WTC11 (cell line): ENCODE results near the gene CEMIP. TPM values are rescaled to one million over a fixed set of nuclear protein-coding genes. Genes with fewer than 3 reads are reported as not detected.
A peak's percentile ranks its signal among the peaks of the same experiment; 100 is the strongest.

Experiments
- CBFB ChIP-seq: sonication (generic); formaldehyde crosslinking; IDR thresholded peaks from 2 replicates; pipeline ENCODE4 v1.8.1; 2022; ENCODE audit warnings: mild to moderate bottlenecking, low read depth, missing genetic modification reagents
- E2F1 ChIP-seq: sonication (generic); formaldehyde crosslinking; IDR thresholded peaks from 2 replicates; pipeline ENCODE4 v1.8.0; 2022; ENCODE audit warnings: mild to moderate bottlenecking, missing genetic modification reagents
- E2F5 ChIP-seq: sonication (generic); formaldehyde crosslinking; IDR thresholded peaks from 2 replicates; pipeline ENCODE4 v1.8.1; 2022; ENCODE audit warnings: mild to moderate bottlenecking, moderate library complexity, missing genetic modification reagents
- ERG ChIP-seq: fragments of 250-450 bp; sonication (Bioruptor Pico); IDR thresholded peaks from 2 replicates; pipeline ENCODE4 v1.8.0; 2021; ENCODE audit warnings: mild to moderate bottlenecking
- ESRRA ChIP-seq: sonication (generic); formaldehyde crosslinking; IDR thresholded peaks from 2 replicates; pipeline ENCODE4 v1.8.1; 2022; ENCODE audit warnings: mild to moderate bottlenecking, missing genetic modification reagents, borderline replicate concordance
- FOXJ3 ChIP-seq: sonication (generic); formaldehyde crosslinking; IDR thresholded peaks from 2 replicates; pipeline ENCODE4 v1.9.0; 2021; ENCODE audit warnings: missing genetic modification reagents, mild to moderate bottlenecking, borderline replicate concordance
- FOXK1 ChIP-seq: sonication (generic); formaldehyde crosslinking; IDR thresholded peaks from 2 replicates; pipeline ENCODE4 v1.8.0; 2022; ENCODE audit warnings: mild to moderate bottlenecking, moderate library complexity, missing genetic modification reagents
- FOXP1 ChIP-seq: sonication (generic); formaldehyde crosslinking; IDR thresholded peaks from 2 replicates; pipeline ENCODE4 v1.8.0; 2022; ENCODE audit warnings: missing genetic modification reagents, mild to moderate bottlenecking, moderate library complexity, borderline replicate concordance
- GABPB1 ChIP-seq: sonication (generic); formaldehyde crosslinking; IDR thresholded peaks from 2 replicates; pipeline ENCODE4 v1.8.1; 2023; ENCODE audit warnings: mild to moderate bottlenecking, missing genetic modification reagents
- GTF2I ChIP-seq: fragments of 250-450 bp; sonication (Bioruptor Pico); conservative IDR thresholded peaks from 2 replicates; pipeline ENCODE4 v1.4.0; 2021; ENCODE audit warnings: mild to moderate bottlenecking
- MYBL2 ChIP-seq: sonication (generic); formaldehyde crosslinking; IDR thresholded peaks from 2 replicates; pipeline ENCODE4 v1.8.1; 2023; ENCODE audit warnings: mild to moderate bottlenecking, moderate library complexity, missing genetic modification reagents
- NR1H2 ChIP-seq: sonication (generic); formaldehyde crosslinking; IDR thresholded peaks from 2 replicates; pipeline ENCODE4 v1.9.0; 2021; ENCODE audit warnings: mild to moderate bottlenecking, moderate library complexity, missing genetic modification reagents
- NR3C1 ChIP-seq: sonication (generic); formaldehyde crosslinking; conservative IDR thresholded peaks from 2 replicates; pipeline ENCODE4 v1.8.1; 2023; ENCODE audit warnings: low read depth, mild to moderate bottlenecking, missing genetic modification reagents
- PRDM15 ChIP-seq: sonication (generic); formaldehyde crosslinking; IDR thresholded peaks from 2 replicates; pipeline ENCODE4 v1.8.0; 2022; ENCODE audit warnings: missing genetic modification reagents
- SMAD3 ChIP-seq: sonication (generic); formaldehyde crosslinking; IDR thresholded peaks from 2 replicates; pipeline ENCODE4 v1.8.0; 2022; ENCODE audit warnings: missing genetic modification reagents, mild to moderate bottlenecking, borderline replicate concordance
- SP1 ChIP-seq: sonication (generic); formaldehyde crosslinking; conservative IDR thresholded peaks from 2 replicates; pipeline ENCODE4 v1.8.1; 2022; ENCODE audit warnings: missing genetic modification reagents
- ZMAT4 ChIP-seq: fragments of 250-450 bp; sonication (Bioruptor Pico); IDR thresholded peaks from 2 replicates; pipeline ENCODE4 v1.9.0; 2021; ENCODE audit warnings: mild to moderate bottlenecking
- ZNF121 ChIP-seq: sonication (generic); formaldehyde crosslinking; IDR thresholded peaks from 2 replicates; pipeline ENCODE4 v1.8.0; 2023; ENCODE audit warnings: missing genetic modification reagents
- ZNF138 ChIP-seq: sonication (generic); formaldehyde crosslinking; conservative IDR thresholded peaks from 2 replicates; pipeline ENCODE4 v1.8.1; 2022; ENCODE audit warnings: mild to moderate bottlenecking, moderate library complexity, missing genetic modification reagents
- ZNF263 ChIP-seq: sonication (generic); formaldehyde crosslinking; IDR thresholded peaks from 2 replicates; pipeline ENCODE4 v1.8.1; 2022; ENCODE audit warnings: low read depth, mild to moderate bottlenecking, moderate library complexity, missing genetic modification reagents
- ZNF671 ChIP-seq: fragments of 250-450 bp; sonication (Bioruptor Pico); IDR thresholded peaks from 2 replicates; pipeline ENCODE4 v1.8.0; 2021; ENCODE audit warnings: mild to moderate bottlenecking
- ZSCAN18 ChIP-seq: fragments of 250-450 bp; sonication (Bioruptor Pico); IDR thresholded peaks from 2 replicates; pipeline ENCODE4 v2.1.2; 2022; ENCODE audit warnings: mild to moderate bottlenecking, moderate library complexity
- total RNA-seq: library from RNA; stranded (reverse); gene quantifications from 3 replicates; pipeline ENCODE4 v1.2.3, GENCODE V29; 2021
- TF ChIP-seq, protein P1 (sequence below): sonication (generic); formaldehyde crosslinking; IDR thresholded peaks from 2 replicates; pipeline ENCODE4 v1.8.1; 2022; ENCODE audit warnings: low read depth, missing genetic modification reagents, borderline replicate concordance
- TF ChIP-seq, protein P2 (sequence below): sonication (generic); formaldehyde crosslinking; conservative IDR thresholded peaks from 2 replicates; pipeline ENCODE4 v1.8.1; 2022; ENCODE audit warnings: mild to moderate bottlenecking, missing genetic modification reagents
- TF ChIP-seq, protein P3 (sequence below): sonication (generic); formaldehyde crosslinking; IDR thresholded peaks from 2 replicates; pipeline ENCODE4 v1.8.0; 2023; ENCODE audit warnings: missing genetic modification reagents
- TF ChIP-seq, protein P4 (sequence below): sonication (generic); formaldehyde crosslinking; IDR thresholded peaks from 2 replicates; pipeline ENCODE4 v1.8.1; 2022; ENCODE audit warnings: low read depth, mild to moderate bottlenecking, moderate library complexity, missing genetic modification reagents, borderline replicate concordance

Gene CEMIP
- total RNA-seq, 1 experiment from 2014 or later: 0.87 TPM

DNA sequence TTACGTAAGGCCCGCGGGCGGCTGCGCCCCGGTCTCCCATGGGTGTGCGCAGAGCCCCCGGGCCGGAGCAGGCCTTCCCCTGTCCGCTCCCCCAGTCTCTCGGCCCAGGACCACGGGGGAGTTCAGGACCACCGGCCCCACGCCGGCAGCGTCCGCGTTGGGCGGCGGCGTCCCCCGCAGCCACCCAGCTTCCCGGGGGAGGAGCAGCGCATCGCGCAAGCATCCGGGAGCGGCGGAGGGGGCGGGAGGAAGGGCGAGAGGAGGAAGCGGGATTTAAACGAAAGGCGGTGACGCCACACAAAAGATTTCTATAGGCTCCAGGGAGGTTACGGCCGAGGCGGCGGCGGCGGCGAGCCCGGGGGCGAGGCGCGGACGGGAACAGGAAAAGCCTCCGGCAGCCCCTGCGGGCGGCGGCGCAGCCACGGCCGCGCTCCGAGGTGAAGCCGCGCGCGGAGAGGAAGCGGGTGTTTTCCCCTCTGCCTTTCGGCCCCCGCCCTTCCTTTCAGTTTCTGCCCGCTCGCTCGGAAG is 221.5 kb downstream of the CEMIP start, which contains the start of gene TLNRD1 (continued):
- TF ChIP-seq FOXP1 (CRISPR knock-in tag) (peak; percentile 67), MYBL2 (CRISPR knock-in tag) (0 out of 2 replicates have a peak, but pooled peaks have one; percentile 61), ERG (CRISPR knock-in tag) (no peak), FOXJ3 (CRISPR knock-in tag) (no peak), ESRRA (CRISPR knock-in tag) (peak; percentile 49; the same call in 1 of the 2 replicates), NR1H2 (CRISPR knock-in tag) (no peak), GTF2I (no peak), ZNF671 (no peak), GABPB1 (CRISPR knock-in tag) (peak; percentile 24; the same call in 1 of the 2 replicates), NR3C1 (CRISPR knock-in tag) (no peak), E2F1 (CRISPR knock-in tag) (0 out of 2 replicates have a peak, but pooled peaks have one; percentile 4), SMAD3 (CRISPR knock-in tag) (peak; percentile 61; the same call in 1 of the 2 replicates), ZMAT4 (CRISPR knock-in tag) (0 out of 2 replicates have a peak, but pooled peaks have one; percentile 28), CBFB (CRISPR knock-in tag) (no peak), ZNF263 (CRISPR knock-in tag) (no peak), ZNF138 (CRISPR knock-in tag) (no peak), FOXK1 (peak; percentile 61; the same call in 1 of the 2 replicates), ZNF121 (CRISPR knock-in tag) (no peak), ZSCAN18 (CRISPR knock-in tag) (no peak), PRDM15 (no peak), E2F5 (peak; percentile 41; the same call in 1 of the 2 replicates), SP1 (CRISPR knock-in tag) (peak; percentile 77)
- TF ChIP-seq, protein P1, sequence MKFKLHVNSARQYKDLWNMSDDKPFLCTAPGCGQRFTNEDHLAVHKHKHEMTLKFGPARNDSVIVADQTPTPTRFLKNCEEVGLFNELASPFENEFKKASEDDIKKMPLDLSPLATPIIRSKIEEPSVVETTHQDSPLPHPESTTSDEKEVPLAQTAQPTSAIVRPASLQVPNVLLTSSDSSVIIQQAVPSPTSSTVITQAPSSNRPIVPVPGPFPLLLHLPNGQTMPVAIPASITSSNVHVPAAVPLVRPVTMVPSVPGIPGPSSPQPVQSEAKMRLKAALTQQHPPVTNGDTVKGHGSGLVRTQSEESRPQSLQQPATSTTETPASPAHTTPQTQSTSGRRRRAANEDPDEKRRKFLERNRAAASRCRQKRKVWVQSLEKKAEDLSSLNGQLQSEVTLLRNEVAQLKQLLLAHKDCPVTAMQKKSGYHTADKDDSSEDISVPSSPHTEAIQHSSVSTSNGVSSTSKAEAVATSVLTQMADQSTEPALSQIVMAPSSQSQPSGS: no peak
- TF ChIP-seq, protein P2, sequence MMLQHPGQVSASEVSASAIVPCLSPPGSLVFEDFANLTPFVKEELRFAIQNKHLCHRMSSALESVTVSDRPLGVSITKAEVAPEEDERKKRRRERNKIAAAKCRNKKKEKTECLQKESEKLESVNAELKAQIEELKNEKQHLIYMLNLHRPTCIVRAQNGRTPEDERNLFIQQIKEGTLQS (CRISPR knock-in tag): no peak
- TF ChIP-seq, protein P3, sequence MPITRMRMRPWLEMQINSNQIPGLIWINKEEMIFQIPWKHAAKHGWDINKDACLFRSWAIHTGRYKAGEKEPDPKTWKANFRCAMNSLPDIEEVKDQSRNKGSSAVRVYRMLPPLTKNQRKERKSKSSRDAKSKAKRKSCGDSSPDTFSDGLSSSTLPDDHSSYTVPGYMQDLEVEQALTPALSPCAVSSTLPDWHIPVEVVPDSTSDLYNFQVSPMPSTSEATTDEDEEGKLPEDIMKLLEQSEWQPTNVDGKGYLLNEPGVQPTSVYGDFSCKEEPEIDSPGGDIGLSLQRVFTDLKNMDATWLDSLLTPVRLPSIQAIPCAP: no peak
- TF ChIP-seq, protein P4, sequence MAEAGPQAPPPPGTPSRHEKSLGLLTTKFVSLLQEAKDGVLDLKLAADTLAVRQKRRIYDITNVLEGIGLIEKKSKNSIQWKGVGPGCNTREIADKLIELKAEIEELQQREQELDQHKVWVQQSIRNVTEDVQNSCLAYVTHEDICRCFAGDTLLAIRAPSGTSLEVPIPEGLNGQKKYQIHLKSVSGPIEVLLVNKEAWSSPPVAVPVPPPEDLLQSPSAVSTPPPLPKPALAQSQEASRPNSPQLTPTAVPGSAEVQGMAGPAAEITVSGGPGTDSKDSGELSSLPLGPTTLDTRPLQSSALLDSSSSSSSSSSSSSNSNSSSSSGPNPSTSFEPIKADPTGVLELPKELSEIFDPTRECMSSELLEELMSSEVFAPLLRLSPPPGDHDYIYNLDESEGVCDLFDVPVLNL (CRISPR knock-in tag): peak; percentile 62; the same call in 1 of the 2 replicates
